HG03575 (cell line): ENCODE measurements around the gene CCM2.
A peak's percentile ranks its signal among the peaks of the same experiment; 100 is the strongest.
"Not testable (repeated sequence)": the region's sequence is repeated elsewhere in the genome, so short reads cannot be mapped to it uniquely, and the experiment has no call there.

ENCODE experiments used
- ATAC-seq: cut with Tn5 transposase; IDR thresholded peaks from one replicate; pipeline ENCODE4 v1.9.1; 2021; ENCODE audit not compliant: unreplicated experiment, insufficient number of reproducible peaks, low FRiP score; ENCODE audit errors: extremely low read depth

Gene CCM2

DNA sequence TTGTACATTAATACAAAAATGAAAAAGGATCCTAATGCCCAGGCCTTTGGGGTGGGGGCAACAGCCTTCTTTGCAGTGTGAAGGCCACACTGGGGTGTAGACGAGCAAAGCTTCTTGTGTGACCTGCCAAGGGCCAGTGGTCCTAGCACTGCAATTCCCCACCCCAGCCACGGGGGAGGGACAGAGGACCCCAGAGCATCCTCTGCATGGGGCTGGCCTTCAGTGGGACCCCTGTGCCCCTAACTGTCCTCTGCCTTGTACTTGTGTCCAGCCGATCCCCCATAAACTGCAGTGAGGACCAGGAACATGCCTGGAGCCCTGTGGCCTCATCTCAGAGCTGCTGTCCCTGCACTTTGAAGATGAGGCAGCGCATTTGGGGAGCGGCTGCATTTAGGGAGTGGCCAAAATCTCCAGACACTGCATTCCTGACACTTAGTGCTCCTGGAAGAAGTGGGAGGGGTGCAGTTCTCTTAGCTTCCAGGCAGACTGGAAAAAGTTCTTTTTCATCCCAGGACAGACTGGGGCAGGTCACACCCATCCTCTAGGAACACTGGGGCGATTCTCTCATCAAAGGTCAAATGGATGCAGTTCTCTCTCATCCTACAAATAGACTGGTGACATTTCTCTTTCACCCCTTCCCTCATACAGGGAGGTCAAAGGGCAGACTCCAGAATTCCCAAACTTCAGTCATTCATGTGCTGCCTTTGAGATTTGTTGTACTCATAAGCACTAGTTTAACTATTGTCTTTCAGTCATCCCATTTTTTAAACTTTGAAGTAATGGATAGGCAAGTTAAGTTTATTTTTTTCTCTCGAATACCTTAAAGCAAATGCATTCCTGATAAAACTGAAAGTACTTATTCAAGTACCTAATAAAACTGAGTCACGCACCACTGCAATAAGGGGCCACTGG lies 20.3 kb upstream of the CCM2 start:
- no peak for ATAC-seq

DNA sequence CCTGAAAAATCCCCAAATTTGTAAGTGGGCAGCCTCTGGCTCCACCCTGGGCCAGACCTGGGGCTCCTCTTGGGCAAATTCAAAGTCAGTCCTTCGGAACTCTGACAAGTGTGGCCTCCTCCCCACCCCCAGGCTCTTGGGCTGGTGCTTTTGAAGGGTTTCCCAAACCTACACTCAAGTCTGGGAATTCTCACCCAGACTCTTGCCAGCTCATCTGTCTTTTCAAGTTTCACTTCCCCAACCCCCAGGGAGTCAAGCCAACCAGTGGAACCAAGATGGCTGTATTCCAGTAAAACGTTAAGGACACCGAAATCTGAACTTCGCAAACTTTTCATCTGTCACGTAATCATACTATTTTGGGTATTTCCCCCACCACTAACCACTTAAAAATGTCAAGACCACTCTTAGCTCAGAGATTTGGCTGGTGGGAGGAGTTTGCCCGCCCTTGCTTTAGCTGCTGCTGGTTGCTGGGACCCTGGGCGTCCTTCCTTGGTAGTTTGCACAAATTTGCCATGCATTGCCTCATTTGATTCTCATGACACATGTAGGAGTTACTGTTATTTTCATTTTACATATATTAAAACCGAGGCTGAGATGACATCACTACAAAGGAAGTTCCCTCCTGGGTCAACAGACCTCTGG lies 19.5 kb upstream of the CCM2 start:
- ATAC-seq, result peak; percentile 21

DNA sequence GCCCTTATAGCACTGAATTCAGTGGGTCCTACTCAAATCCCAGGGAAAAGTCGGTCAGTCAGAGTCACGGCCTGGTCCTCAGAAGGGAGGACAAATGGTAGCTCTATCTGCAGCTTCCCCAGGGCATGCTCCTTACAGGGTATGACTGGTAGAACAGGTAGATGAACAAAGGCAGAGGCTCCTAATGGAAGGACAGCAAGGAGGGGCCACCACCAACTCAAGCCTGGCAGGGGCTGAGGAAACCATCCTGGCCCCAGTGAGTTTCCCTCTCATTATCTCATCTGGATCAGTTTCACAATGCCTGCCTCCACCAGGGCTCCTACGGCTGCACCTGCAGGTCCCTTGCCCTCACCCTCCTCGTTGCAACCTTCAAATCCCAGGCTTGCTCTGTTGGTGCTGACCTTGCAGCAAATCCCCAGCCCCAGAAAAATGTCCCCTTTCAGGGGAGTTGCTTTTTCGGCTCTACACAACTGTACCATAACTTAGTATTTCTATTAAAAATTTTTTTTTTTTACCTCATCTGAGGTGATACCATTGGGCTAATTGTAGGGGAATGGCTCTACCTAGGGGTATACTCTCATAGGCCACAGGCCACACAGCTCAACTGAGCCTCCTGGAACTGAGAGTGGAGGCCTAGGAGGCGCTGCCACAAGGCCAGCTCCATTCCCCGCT lies 18.8 kb upstream of the CCM2 start:
- ATAC-seq, result no peak

DNA sequence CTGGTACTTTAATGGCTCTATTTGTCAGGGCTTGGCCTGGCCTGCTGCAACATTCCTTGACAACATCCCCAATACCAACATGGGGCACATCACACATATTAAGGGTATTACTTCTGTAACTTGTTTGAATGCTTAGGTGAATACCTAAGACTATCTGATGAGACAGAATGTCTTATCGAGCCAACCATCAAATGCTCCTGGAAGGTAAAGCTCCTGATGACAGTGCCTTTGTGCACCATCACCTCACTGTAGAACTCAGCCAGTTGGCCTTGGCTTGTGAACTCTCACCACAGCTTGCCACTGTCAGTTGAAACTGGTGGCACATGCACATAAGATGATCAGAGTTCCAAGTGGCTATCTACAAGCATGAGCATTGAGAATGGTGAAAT lies 17.5 kb upstream of the CCM2 start:
- ATAC-seq, result no peak

DNA sequence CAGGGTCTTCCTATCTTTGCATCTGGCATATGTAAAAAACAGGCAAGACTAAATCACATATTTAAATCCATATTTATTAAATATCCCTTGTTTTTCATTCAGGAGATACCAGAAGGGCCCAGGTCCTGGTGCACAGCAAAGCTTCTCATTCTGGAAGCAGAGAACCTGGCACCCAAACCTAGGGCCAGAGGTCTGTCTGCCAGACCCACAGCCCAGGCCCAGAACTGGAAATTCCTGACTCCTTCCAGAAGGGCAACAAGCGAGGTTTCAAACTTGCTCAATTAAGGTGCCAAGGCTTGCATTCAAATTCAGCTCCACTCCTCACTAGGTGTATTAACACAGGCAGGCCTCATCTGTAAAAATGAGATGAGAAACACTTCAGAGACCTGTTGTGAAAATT lies 17.0 kb upstream of the CCM2 start:
- ATAC-seq, result no peak

DNA sequence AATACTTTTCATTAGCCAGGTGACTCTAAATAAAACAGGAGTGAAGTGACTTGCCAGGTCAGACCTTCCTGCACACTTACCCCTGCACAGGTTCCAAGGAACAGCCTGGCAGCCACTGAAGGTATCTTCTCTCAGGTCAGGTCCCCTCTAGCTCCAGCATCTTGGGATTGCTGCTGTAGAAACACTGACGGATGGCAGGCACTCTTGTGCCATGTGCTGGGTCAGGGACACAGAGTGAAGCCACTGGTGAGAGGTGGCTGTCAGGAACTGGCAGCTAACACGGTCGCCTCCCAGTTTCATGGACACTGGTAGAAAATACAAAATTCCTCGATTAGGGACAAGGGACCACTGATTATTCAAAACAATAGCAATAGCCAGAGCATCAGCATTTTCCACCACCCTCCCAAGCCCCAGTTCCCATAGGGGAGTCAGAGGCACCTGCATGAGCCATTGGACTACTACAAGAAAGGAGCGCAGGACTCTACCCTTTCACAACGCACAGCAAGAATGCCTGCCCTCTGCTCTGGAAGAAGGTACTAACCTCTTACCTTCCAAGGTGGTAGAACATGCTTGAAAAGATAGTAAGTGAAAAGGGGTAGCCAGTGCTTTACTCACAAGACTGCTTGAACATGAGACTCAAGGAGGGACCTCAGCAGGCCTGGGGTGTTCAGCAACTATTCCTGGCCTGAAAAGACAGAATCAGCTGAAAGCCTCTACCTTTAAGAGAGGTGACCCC lies 16.1 kb upstream of the CCM2 start:
- no peak for ATAC-seq

DNA sequence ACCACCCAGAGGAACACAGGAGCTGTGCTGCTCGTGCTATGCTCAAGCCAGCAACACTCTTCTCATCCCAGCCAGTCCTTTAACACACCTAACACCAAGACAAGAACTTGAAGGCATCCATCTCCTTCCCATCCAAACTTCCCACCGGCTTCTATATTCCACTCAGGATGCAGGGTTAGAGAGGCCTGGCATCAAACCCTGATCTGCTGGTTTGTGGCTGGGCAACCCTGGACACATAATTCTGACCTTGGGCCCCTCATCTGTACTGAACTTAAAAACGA lies 15.6 kb upstream of the CCM2 start:
- ATAC-seq, result no peak

DNA sequence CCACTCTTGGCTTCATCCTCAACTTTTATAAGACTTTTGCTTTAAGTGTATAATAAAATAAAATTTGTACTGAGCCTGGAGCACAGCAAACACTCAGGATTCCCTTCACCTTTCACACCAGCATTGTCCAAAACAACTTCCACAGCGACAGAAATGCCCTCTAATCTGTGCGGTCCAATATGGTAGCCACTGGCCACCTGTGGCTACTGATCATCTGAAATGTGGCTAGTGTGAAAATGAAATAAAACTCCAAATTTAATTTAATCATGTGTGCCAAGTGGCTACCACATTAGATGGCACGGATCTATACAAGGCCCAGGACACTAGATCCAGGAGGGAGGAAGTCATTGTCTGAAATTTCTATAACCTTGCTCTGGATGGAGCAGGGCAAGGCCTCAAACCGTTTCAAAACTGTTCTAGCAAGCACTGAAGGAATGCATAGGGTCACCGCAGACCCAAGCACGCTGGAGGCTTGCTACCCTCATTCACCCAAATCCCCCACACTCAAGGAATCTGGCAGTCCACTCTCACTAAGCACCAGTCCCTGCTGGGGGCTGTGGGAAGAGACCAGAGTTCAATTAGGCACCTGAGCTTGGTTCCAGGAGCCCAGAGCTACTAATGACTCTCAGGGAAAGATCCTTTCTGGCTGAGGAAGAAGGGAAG lies 14.8 kb upstream of the CCM2 start:
- no peak for ATAC-seq

DNA sequence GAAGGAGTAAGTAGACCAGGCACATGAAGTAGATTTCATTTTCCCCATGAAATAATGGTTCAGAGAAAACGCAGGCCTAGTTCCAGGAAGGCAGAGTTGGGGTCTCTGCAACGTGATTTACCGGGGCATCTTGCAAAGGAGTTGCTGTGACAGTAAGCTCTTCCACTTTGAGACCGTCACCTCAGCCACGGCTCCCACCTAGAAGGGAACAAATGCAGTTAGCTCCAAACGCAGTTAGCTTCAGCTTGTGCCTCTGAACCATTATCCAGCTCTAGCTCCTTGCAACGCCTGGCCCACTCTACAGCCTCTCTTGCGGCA lies 14.1 kb upstream of the CCM2 start:
- no peak for ATAC-seq

DNA sequence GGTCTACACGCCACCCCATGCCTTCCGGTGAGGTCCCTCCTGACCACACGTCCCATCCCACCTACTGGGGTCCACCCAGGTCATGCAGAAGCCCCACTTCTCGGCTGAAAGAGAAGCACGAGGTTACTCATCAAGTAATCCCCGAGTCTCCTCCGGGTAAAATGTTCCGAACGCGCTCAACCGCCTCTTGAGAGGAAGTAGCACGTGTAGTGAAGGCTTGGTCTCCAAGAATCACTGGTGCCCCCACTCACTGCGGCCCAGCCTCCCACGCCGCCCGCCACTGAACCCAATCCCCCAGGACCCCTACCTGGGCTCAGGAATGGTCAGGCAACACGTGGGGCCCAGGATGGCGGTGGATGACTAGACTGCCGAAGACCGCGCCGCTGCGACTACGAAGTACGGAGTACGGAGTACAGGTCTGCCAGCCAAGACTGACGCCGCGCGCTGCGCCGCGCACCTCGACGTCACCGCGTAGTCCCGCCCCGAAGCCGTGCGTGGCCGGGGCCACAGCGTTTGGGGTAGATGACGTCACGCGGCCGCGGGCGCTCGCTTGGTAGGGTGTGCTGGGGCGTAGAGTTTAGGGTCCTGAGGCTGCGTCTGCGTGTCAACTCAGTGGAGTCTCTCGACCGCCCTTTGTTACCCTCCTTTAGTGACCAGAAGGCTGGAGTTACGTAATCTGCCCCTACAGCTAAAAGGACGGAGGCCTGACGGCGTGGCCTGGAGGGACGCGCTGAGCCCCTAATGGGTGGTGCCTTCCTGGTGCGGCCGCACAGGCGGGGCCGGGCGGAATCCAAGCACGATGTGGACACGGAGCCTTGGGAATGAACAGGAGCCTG lies 13.6 kb upstream of the CCM2 start:
- ATAC-seq, result peak; percentile 60

DNA sequence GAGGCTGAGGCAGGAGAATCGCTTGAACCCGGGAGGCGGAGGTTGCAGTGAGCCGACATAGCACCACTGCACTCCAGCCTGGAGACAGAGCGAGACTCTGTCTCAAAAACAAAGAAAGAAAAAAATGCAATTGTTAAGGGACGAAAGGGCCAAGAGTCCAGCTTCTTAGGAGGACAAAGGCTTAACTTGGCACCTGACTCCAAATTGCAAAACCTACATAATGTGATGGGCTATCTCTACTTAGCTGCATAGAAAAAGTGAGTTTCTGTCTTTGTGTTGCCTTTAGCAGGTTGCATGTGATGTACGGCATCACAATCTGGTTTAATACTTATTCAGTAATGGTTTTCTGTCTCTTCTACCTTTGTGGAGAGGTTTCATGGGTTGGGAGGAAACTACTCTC lies 12.5 kb upstream of the CCM2 start:
- no peak for ATAC-seq

DNA sequence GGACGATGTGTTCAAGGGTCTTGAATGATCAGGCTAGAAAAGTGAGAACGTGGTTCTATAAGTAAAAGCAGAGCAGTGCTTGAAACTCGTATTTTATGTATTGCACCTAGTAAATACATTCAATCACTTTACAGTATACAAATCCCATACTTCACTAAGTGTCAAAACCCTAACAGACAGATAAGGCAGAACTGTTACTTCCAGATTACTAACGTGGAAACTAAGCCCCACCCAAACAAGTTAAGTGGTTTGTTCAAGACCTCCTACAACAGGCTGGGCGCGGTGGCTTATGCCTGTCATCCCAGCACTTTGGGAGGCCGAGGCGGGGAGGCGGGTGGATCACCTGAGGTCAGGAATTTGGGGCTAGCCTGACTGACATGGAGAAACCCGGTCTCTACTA lies 12.0 kb upstream of the CCM2 start:
- ATAC-seq, result no peak

DNA sequence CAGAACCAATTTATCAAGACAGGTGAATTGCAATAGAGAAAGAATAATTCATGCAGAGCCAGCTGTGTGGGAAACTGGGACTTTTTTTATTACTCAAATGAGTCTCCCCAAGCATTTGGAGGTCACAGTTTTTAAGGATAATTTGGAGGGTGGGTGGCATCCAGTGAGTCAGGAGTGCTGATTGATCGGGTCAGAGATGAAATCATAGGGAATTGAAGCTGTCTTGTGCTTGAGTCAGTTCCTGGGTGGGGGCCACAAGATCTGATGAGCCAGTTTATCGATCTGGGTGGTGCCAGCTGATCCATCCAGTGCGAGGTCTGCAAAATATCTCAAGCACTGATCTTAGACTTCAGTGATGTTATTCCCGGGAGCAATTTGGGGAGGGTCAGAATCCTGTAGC lies 11.3 kb upstream of the CCM2 start:
- no peak for ATAC-seq

DNA sequence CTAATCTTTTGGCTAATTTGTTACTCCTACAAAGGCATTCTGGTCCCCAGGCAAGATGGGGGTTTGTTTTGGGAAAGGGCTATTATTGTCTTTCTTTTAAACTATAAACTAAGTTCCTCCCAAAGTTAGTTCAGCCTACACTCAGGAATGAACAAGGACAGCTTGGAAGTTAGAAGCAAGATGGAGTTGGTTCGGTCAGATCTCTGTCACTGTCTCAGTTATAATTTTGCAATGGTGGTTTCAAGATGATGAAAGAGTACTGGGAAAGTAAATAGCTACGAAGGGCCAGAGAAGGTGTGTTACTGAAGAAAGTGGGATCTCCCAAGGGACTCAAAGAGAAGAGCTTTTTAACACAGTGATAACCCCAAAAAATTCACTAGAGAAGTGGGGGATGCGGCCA lies 10.9 kb upstream of the CCM2 start:
- ATAC-seq, result no peak

DNA sequence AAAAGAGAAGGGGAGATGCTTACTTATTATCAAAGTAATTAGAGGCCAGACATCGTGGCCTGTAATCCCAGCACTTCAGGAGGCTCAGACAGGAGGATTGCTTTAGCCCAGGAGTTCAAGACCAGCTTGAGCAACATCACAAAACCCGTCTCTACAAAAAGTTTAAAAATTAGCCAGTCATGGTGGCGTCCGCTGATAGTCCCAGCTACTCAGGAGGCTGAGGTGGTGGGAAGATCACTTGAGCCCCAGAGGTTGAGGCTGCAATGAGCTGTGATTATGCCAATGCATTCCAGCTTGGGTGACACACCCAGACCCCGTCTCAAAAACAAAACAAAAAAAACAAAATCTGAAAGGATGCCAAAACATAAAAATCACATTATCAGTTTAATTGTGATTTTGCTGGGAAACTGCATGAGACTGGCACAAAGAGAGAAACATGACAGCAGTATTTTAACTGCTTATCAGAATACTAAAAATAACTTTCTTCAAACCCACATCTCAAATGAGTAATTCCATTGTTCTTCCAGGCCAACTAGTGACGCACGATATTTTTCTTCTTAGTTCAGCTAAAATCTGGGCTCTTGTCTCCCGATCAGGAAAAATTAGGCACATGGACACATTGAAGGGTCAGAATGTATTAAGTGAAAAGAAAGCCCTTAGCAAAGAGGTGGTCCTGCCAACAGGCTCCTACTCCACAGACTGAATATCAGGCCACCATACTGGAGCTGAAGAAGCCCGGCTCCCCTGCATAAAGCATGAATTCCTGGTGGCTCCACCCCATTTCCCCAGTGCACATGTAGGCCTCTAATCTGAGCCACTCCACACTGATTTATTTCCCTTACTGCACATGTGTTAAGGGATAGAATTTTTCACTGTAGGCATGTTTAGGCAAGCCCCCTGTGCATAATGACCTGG lies 9.6 kb upstream of the CCM2 start:
- no peak for ATAC-seq

DNA sequence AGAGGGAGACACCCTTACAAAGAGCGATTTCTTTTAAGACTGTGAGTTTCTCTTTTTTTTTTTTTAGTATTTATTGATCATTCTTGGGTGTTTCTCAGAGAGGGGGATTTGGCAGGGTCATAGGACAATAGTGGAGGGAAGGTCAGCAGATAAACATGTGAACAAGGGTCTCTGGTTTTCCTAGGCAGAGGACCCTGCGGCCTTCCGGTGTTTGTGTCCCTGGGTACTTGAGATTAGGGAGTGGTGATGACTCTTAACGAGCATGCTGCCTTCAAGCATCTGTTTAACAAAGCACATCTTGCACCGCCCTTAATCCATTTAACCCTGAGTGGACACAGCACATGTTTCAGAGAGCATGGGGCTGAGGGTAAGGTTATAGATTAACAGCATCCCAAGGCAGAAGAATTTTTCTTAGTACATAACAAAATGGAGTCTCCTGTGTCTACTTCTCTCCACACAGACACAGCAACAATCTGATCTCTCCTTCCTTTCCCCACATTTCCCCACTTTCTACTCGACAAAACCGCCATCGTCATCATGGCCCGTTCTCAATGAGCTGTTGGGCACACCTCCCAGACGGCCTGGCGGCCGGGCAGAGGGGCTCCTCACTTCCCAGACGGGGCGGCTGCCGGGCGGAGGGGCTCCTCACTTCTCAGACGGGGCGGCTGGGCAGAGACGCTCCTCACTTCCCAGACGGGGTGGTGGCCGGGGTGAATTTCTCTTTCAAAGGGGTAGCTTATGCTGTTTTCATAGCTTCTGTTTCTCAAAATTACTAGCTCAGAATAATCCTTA lies 7.8 kb upstream of the CCM2 start:
- ATAC-seq, result not testable (repeated sequence)
